GM18517 (cell line): ENCODE results near the gene PRKAG2.
"Not testable (repeated sequence)": the region's sequence is repeated elsewhere in the genome, so short reads cannot be mapped to it uniquely, and the experiment has no call there.

Experiments used
- ATAC-seq: cut with Tn5 transposase; IDR thresholded peaks from one replicate; pipeline ENCODE4 v1.9.1; 2021; ENCODE audit warnings: mild to moderate bottlenecking, moderate library complexity; ENCODE audit not compliant: unreplicated experiment

The PRKAG2 gene

DNA sequence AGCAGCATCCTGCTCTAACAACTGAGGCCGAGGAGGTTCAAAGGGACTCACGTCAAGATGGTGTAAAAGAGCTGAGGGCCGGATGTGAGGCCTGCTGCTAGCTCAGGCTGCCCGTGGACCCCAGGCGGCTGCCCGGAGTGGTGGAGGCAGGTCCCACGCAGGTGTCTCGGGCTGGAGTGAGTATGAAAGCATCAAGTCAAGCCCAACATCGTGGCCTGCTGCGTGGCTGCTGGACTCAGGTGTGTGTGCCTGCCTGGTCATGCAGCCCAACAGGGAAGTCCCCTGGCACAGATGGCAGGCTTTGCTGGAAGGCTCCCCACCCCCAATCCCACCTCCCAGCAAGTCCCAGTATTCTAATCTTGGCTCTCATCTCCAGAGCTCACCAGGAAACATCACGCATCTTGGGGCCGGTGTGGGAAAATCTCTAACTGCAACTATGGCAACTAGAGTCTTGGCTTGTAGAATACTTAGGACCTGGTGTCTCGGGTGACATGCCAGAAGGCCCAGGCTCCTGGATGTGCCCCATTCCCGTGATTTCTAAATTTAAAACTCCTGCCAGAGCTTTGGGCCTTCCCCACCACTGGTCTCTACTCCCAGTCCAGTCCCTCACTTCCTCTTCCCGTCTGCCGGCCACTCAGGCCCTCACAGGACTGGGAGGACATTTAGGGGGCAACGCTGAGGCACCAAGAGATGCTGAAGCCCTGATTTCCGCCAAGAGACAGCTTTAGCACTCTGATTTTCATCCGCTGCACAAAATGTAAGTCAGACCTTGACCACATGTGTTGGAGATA, 85.9 kb downstream of the PRKAG2 start:
- ATAC-seq, result no peak

DNA sequence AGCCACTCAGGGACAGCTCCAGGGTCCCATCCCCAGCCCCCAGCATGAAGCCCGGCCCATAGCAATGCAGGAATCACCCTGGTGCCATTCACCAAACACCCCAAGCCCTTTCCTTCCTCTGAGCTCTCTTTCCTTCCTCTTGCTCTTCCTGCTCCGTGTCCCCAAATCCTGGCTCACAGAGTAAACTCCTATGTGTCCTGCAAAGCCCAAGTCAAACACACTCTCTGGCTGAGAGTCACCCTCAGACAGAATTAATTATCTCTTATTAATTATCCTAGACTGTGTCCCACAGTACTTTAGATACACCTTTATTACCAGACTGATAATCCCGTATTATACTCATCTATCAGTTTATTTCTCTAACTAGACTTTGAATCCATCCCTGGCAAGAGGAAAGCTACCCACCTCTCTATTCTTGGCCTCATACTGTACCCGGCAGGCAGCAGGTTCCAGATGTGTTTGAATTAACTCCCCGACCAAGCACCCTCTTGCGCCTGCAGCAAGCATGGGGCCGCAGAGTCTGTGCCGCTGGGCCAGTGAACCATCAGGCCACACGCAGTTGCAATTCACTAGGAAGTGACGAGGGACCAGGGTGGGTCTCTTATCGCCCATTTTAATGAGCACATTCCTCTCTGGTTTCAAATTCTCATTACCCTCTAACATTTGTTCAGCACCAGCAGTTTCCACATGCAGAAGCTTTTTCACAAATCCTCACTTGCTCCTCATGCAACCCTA, 86.7 kb downstream of the PRKAG2 start:
- ATAC-seq, result no peak

DNA sequence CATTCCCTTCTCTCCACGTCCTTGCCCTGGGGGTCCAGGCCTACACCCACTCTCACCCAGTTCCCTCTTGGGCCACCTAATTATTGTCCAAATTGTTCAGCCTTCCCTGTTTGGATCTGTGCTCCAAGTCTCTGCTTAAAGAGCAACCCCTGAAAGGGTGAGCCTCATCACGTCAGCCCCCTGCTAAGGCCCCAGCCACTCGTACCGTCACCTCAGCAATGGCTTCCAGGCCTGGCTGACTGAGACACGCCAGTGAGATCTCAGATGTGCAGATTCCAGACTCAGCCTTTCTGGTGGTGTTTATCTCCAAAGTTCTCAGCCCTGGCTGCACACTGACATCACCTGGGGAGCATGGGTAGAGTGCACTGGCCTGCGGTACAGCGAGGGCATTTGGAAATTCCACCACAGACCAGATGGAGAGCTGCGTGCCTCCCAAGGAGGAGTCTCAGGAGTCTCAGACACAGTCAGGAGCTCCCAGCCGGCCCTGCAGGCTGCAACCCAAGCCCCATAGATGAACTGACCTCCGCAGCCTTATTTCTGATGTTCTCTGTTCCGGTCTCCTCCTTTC, 87.5 kb downstream of the PRKAG2 start:
- ATAC-seq, result no peak

DNA sequence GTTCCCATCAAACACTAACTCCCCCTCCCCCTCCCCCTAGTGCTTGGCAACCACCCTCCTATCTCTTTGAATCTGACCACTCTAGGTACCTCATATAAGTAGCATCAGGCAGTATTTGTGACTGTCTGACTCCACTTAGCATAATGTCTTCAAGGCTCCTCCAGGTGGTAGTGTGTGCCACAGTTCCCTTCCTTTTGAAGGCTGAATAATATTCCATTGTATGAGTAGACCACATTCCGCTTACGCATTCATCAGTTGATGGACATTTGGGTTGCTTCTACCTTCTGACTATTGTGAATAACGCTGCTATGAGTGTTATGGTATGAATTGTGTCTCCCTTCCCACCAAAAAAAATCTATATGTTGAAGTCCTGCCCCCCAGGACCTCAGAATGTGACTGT, 89.6 kb downstream of the PRKAG2 start:
- no peak for ATAC-seq

DNA sequence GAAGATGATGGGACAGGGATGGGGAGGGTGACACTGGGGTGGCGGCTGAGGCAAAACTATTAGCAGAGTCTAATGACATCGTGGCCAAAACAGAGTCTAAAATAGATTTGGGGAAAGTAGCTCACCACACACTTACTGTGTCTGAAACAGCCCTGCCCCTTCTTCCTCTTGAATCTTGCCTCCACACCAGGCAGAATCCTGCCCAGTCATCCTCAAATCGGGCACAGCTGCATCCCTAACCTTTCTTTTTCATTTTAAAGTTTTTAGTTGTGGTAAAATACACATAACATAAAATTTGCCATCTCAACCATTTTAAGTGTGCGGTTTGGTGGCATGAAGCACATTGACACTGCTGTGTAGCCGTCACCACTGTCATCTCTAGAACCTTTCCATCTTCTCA, 90.0 kb downstream of the PRKAG2 start:
- no peak for ATAC-seq

DNA sequence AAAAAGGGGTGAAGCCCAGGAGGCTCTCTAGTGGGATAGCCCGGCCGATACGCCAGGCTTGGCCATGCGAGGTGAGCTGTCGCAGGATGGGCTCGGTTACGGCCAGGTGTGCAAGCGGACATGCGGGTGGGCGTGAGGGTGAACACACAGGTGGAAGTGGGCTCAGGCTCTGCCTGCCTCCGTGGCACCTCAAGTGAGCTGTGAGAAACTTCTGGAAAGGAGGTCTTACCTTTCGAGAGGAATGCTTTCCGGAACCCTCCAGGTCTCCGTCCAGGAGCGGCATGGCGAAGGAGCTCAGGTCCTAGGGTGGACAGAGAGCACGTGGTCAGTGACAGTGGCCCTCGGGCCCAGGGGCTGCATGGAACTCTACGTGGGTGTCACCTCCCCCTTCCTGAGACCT, 90.7 kb downstream of the PRKAG2 start:
- ATAC-seq, result no peak

DNA sequence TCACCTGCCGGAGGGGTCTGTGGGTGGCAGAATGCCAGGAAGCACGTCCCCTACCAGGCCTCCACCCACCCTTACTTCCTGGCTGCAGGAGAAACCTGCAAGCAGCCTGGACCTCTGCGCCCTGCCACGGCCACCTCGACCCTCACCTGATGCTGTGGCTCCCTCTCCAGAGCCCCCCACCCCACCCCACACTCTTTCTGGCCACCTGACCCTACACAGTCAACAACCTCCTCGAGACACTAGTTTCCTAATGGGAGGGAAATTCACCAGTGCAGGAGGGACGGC, 91.3 kb downstream of the PRKAG2 start:
- no peak for ATAC-seq

DNA sequence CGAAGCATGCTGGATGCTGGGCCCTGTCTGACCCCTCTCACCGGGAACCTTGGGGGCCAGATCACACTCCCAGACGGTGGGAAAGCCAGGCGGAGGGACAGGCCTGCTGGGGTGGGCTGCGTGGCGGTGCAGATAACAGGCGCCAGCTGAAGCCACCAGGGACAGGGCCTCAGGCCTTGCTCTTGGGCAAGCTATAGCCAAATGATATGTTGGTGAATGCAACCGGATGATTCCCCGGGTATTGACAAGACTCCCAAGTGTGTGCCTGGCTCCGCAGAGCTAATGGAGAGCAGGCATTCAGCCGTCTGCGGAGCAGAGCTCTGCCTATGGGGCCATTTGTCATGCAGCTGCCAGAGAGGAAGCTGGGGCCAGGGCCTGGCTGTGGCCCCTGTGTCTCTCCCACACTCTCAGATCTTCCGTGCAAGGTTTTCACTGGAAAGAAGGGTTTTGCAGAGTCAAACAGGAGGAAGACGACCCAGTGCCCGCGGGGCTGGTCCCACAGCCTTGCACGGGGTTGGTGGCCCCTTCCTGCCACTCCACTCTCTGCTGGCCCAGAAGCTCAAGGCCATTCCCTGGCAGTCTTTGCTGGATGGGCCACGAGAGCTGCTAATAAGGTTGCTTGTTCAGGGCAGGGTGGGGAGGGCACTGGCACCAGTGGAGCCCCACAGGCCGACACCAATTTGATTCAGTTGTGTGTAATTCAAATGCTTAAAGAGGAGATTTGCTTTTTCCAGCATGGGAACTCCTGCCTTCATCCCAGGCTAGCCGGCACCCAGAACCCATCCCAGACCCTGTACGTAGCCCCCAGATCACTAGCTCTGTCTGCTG, 91.8 kb downstream of the PRKAG2 start:
- no peak for ATAC-seq

DNA sequence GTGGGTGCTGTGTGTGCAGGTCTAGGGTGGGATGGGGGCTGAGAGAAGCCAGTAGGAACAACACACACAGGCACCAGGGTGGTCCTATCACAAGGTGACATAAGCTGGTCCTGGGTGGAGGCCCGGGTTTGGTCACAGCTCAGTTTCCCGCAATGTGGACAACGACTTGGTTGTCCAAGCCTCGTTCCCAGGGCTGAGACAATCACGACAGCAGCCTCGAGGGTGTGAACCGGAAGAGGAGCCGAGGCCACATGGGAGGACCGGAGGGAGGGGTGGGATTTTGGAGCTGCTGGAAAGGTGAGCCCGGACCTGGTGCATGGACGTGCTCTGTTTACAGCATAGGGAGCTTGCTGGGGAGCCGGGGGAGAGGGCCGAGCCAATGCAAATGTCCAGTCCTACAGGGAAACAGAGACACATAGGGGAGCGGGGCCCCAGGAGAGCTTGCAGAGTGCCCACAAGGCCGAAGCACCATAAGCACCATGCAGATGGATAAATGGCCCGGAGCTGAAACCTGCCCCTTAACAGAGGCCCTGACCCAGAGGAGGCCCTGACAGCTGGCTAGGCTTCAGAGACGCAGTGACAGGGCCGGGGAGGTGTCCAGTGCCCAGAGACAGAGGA, 92.8 kb downstream of the PRKAG2 start:
- no peak for ATAC-seq

DNA sequence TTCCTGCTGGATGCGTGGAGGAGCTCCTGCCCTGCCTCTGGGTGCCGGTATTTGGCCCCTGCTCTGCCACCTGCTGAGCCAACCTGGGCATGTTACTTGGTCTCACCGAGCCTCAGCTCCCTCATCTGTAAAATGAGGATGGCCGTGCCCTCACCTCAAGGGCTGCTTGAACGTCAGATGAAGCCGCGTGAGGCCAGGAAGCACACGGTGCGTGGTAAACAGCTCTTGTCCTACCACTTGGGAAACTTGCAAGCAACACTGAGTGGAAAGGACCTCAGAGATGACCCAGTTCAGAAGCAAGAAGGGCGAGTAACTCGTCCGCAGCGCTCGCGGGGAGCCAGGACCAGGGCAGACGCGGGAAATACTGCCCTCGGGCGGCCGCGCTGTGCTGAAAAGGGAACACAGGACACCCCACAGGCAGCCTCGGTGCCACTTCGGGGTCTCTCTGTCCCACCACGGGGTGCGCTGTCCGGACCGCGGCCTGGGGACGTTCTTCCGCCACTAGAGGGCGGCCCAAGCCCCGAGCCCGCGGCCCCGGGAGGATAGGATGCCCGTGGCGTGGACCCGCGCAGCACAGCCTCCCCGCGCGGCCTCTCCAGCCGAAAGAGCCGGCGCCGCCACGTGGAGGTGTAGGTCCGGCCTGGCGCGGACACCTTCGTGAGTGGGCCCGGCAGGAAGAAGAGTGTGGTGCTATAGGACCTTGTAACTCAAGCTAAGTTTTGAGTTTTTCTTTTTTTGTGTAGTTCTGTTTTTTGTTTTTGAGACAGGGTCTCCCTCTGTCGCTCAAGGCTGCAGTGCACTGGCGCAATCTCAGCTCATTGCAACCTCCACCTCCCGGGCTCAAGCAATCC, 94.1 kb downstream of the PRKAG2 start:
- ATAC-seq, result peak; percentile 84

DNA sequence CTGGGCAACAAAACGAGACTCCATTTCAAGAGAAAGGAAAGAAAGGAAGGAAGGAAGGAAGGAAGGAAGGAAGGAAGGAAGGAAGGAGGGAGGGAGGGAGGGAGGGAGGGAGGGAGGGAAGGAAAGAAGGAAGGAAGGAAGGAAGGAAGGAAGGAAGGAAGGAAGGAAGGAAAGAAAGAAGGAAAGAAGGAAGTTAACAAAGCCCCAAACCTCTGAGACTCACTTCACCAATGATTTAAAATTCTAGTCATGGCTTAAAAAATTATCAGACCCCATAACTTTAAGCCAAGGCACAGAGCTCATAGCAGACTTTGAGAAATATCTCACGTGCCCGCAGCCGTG, 94.7 kb downstream of the PRKAG2 start:
- ATAC-seq, result not testable (repeated sequence)

DNA sequence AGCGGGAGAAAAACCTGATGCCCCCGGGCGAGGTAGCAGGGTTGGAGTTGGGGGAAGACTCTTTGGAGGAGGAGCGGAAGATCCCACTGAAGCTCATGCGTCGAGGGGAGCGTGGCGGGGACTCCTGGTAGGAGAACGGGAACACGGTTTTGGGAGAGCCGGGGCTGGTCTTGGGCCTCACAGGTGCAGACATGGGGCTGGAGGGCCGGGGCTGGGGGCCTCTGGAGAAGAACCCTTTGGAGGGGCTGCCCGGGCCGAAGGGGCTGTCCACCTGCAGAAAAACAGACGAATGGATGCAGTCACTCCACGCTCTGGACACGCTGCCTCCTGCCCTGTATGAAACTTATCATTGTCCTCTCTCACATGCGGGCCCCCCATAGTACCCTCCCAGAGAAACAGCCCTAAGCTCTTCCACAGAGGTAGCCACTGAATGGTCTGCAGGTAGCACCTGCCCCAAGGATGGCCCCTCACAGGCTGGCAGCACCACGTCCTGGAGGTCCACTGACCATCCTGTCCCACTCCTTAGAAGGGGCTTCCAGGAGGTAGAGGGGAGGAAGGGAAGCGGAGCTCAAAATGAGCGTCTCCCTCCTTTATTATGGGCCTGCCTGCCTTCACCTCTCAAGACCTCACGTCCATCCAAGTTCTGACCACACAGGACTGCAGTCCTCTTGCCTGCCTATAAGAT, 95.6 kb downstream of the PRKAG2 start:
- ATAC-seq, result no peak

DNA sequence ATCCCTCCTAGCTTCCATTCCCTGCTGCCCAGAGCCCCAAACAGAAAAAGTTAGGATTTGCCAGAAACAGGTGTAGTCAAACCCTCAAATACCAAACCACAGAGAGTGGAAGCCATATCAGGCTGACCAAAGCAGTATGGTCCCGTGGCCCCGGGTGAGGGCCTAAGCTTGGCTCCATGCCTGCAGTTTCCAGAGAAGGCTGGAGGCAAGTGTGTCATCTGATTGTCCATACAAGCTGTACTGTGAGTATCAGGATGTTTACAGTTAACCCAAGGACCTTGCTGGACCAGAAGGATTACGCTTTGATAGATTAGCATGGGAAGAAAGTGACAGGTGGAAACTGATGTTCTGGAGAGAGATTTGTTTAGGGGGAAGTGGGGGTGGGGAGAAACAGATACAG, 96.3 kb downstream of the PRKAG2 start:
- ATAC-seq, result no peak

DNA sequence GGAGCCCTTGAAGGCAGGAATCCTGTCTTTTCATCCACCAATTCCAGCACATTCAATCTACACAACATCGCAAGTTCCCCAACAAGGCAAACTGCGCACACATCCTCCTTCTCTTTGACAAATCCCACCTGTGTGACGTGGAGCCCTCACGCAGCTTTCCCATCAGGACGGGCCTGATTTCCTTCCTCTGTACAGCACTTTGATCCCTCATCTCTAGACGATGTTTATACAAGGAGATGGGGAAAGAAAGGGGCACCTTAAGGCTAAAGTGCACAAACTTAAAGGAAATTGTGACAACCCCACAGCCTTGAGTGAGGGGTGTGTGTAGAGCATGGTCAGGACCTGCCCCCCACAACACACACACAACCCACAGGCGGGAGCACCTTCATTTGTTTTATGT, 97.2 kb downstream of the PRKAG2 start:
- ATAC-seq, result no peak

DNA sequence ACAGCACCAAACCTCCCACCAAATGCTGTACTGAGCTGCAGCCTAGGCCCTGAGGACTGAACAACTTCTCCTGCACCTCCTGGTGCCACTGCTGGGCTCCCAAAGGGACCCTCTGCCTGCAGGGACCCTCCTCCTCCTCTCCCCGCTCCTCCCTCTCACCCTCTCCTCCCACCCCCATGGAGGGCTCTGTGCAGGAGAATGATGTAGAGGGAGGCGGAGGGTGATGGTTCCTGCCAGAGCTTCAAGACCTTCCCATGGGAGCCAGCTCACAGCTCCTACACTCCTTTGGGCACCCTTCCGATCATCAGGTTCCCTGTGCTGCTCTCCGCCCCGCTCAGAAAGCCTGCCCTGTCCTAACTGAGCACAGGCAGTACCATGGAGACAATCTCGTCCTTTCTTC, 97.7 kb downstream of the PRKAG2 start:
- ATAC-seq, result no peak

DNA sequence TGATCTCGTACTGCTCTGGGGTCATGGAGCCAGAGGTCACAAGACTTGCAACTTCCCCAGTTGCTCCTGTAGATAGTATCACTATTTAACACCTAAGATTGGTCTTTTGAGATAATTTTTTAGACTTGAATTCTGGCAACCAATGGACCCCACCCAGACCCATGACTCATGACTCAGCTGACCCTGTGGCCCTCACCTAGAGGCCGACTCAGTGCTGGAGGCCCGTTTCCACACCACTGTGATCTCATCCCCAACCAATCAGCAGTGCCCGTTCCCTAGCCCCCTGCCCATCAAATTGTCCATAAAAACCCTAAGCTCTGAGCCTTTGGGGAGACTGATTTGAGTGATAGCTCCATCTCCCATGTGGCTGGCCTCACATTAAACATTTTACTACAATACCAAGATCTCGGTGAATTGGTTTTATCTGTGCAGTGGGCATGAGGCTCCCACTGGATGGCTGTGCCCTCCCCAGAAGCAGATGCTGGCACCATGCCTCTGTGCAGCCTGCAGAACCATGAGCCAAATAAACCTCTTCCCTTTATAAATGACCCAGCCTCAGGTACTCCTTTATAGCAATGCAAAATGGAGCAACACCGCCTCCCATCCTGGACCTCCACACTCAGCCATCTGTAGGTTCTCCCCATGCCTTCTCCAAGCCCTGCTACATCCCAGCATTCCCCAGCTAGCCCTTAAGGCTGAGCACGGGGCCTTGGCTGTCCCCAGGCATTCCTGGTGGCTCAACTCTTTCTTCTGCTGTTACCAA, 98.8 kb downstream of the PRKAG2 start:
- no peak for ATAC-seq

DNA sequence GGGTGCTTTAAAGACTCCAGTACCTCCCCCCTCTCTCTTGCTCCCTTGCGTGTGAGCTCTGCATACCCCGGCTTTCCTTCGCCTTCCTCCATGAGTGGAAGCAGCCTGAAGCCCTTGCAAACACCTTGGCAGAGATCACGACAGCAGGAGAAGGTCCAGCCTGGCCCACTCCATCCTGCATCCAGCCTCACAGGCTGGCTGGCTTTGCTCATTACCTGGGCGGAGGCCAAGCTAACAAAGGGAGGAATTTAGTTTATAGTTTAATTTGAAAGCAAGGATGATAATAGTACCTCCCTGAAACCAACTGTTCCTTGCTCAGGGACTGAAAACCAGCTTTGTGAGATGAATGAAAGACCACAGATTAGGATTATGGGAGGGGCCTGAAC, 99.4 kb downstream of the PRKAG2 start:
- no peak for ATAC-seq

DNA sequence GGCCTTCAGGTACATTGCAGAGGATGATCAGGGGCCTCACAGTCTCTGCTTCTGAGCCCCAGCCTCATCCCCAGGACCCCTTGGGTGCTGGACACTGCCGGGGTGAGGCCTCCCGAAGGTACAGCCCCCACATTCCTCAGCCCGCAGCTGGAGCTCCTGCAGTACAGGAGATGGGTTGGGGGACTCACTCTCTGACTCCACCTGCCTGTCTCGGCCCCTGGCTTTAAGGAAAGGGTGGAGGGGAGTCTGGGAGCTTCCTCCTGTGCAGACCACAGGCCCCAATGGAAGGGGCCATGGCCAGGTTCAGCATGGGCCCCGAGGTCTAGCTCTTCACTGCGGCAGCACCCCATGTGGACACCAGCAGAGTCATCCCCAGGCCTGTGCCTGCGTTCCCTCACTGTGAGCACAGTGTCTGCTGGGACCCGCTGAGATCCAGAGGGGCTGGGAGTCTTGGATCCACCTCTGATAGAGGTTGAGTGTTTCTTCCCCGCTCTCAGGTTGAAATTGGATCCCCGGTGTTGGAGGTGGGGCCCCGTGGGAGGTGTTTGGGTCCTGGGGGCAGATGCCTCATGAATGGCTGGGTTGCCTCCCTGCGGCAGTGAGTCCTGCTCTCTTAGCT, 99.9 kb downstream of the PRKAG2 start:
- no peak for ATAC-seq

DNA sequence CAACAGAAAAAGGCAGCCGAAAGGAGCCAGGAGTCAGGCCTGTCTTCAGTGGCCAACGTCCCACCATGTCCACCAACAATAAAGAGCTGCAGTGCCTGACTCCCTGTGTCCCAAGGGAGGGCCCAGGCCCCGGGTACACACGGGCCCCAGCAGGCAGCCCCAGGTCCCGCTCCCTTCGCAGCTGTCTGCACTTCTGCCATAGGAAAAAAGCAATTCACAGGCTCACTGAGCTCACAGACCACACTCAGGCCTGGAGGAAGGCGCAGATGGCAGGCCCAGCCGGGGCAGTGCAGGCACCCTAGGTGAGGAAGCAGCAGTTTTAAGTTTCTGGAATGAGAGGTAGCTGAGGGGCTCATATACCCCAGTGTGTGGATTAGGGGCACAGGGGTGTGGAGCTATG, 100.5 kb downstream of the PRKAG2 start:
- no peak for ATAC-seq
